Trophoblast cell (in vitro differentiated cells and primary cell): Measurements from ENCODE around the gene ADTRP.

Experiments used
- DNase-seq, 2 donors: peaks; one replicate each; pipeline ENCODE4 v3.0.0-alpha.2; 2016
- H2AFZ ChIP-seq: 2 replicates; pipeline ENCODE4 v1.6.1; 2013; ENCODE audit warnings: low read length, moderate library complexity, mild to moderate bottlenecking; ENCODE audit not compliant: insufficient read depth, poor library complexity
- H2AK5ac ChIP-seq: 2 replicates; pipeline ENCODE4 v1.6.1; 2013; ENCODE audit warnings: mild to moderate bottlenecking, low read length
- H2BK120ac ChIP-seq: 2 replicates; pipeline ENCODE4 v1.6.1; 2013; ENCODE audit warnings: low read length, mild to moderate bottlenecking, moderate library complexity; ENCODE audit not compliant: insufficient read depth, poor library complexity
- H2BK12ac ChIP-seq: 2 replicates; pipeline ENCODE4 v1.6.1; 2013; ENCODE audit warnings: mild to moderate bottlenecking, low read length, moderate library complexity
- H2BK5ac ChIP-seq: 2 replicates; pipeline ENCODE4 v1.6.1; 2013; ENCODE audit warnings: low read length, low read depth, moderate library complexity, mild to moderate bottlenecking; ENCODE audit not compliant: poor library complexity
- H3K14ac ChIP-seq: 2 replicates; pipeline ENCODE4 v1.6.1; 2013; ENCODE audit warnings: mild to moderate bottlenecking, low read length
- H3K18ac ChIP-seq: 2 replicates; pipeline ENCODE4 v1.6.1; 2013; ENCODE audit warnings: mild to moderate bottlenecking, low read length
- H3K23ac ChIP-seq: 2 replicates; pipeline ENCODE4 v1.6.1; 2013; ENCODE audit warnings: low read length
- H3K27ac ChIP-seq: 2 replicates; pipeline ENCODE4 v1.5.1; 2013; ENCODE audit warnings: low read depth, mild to moderate bottlenecking, inconsistent platforms, low read length, moderate library complexity
- H3K27me3 ChIP-seq: 2 replicates; pipeline ENCODE4 v1.6.1; 2013; ENCODE audit warnings: inconsistent platforms, mild to moderate bottlenecking, low read length, moderate library complexity; ENCODE audit not compliant: insufficient read depth
- H3K36me3 ChIP-seq, 2 experiments: 1 replicate in 1 of 2; 2 replicates in 1 of 2; pipeline ENCODE4 v1.6.1; 2013; ENCODE audit warnings: low read length in 2 of 2, mild to moderate bottlenecking in 2 of 2, moderate library complexity in 1 of 2; ENCODE audit not compliant: insufficient read depth in 2 of 2, control insufficient read depth in 1 of 2
- H3K4ac ChIP-seq: 2 replicates; pipeline ENCODE4 v1.6.1; 2013; ENCODE audit warnings: low read depth, mild to moderate bottlenecking, low read length, moderate library complexity
- H3K4me1 ChIP-seq, 2 experiments: 1 replicate in 1 of 2; 2 replicates in 1 of 2; pipeline ENCODE4 v1.6.1; 2013; ENCODE audit warnings: low read length in 2 of 2, mild to moderate bottlenecking in 2 of 2, moderate library complexity in 1 of 2; ENCODE audit not compliant: insufficient read depth in 2 of 2, control insufficient read depth in 1 of 2
- H3K4me2 ChIP-seq: 2 replicates; pipeline ENCODE4 v1.6.1; 2013; ENCODE audit warnings: inconsistent platforms, mild to moderate bottlenecking, low read length, moderate library complexity
- H3K4me3 ChIP-seq: 2 replicates; pipeline ENCODE4 v1.5.1; 2013; ENCODE audit warnings: mild to moderate bottlenecking, low read depth, low read length, inconsistent platforms
- H3K79me1 ChIP-seq: one replicate; pipeline ENCODE4 v1.6.1; 2013; ENCODE audit warnings: low read length
- H3K79me2 ChIP-seq: 2 replicates; pipeline ENCODE4 v1.6.1; 2013; ENCODE audit warnings: low read length, mild to moderate bottlenecking; ENCODE audit not compliant: control insufficient read depth, insufficient read depth, poor library complexity
- H3K9ac ChIP-seq: 2 replicates; pipeline ENCODE4 v1.6.1; 2013; ENCODE audit warnings: mild to moderate bottlenecking, low read length
- H3K9me3 ChIP-seq: 2 replicates; pipeline ENCODE4 v1.6.1; 2013; ENCODE audit warnings: low read depth, mild to moderate bottlenecking, control low read depth, inconsistent platforms, low read length; ENCODE audit not compliant: insufficient read depth
- H4K12ac ChIP-seq: 2 replicates; pipeline ENCODE4 v1.6.1; 2013; ENCODE audit warnings: low read depth, mild to moderate bottlenecking, low read length, moderate library complexity
- H4K8ac ChIP-seq: 2 replicates; pipeline ENCODE4 v1.6.1; 2013; ENCODE audit warnings: low read depth, mild to moderate bottlenecking, low read length, moderate library complexity
- H4K91ac ChIP-seq: one replicate; pipeline ENCODE4 v1.6.1; 2013; ENCODE audit warnings: low read depth, mild to moderate bottlenecking, low read length, moderate library complexity
- WGBS: extraction: QIAGEN DNeasy Blood & Tissue Kit; methylation state at CpG from one replicate; pipeline ENCODE4 v1.1.7; 2013; ENCODE audit warnings: missing lambda C conversion rate; ENCODE audit not compliant: insufficient read length, insufficient coverage; ENCODE audit errors: extremely low coverage; 5-methylcytosine and 5-hydroxymethylcytosine counted together

The ADTRP gene

GRCh38 chr6:11752360-11752759 lies 26.2 kb downstream of the ADTRP start:
- no peak overlapping the region for H2BK12ac ChIP-seq
- no peak overlapping the region for H2BK120ac ChIP-seq
- no peaks in the 10 kb centered on the region for H3K4me1 ChIP-seq
- H3K9ac ChIP-seq = no peak overlapping the region
- H3K4ac ChIP-seq = no peak overlapping the region
- H3K18ac ChIP-seq = no peak overlapping the region
- H2AFZ ChIP-seq = no peak overlapping the region
- no peak overlapping the region for H3K27ac ChIP-seq
- no peaks in the 10 kb centered on the region for H3K79me1 ChIP-seq
- no peak overlapping the region for H4K91ac ChIP-seq
- H3K36me3 ChIP-seq = no peaks in the 10 kb centered on the region
- H3K4me2 ChIP-seq = no peak overlapping the region
- H3K4me3 ChIP-seq = no peak overlapping the region
- H2AK5ac ChIP-seq = no peak overlapping the region
- no peak overlapping the region for H3K14ac ChIP-seq
- no peaks in the 10 kb centered on the region for H3K9me3 ChIP-seq
- H3K79me2 ChIP-seq = no peaks in the 10 kb centered on the region
- H4K8ac ChIP-seq = no peak overlapping the region
- no peak for DNase-seq
- H4K12ac ChIP-seq = no peak overlapping the region
- H2BK5ac ChIP-seq = no peak overlapping the region
- WGBS = no CpG with 5 or more reads among the region's 1 CpG
- H3K23ac ChIP-seq = no peak overlapping the region
- H3K27me3 ChIP-seq = no peaks in the 10 kb centered on the region

GRCh38 chr6:11750682-11751081 lies 27.9 kb downstream of the ADTRP start:
- H3K4ac ChIP-seq = no peak overlapping the region
- WGBS = no CpG with 5 or more reads among the region's 7 CpGs
- no peak overlapping the region for H2AK5ac ChIP-seq

GRCh38 chr6:11748591-11749210 lies 29.9 kb downstream of the ADTRP start:
- Histone ChIP-seq H2BK120ac (no peak overlapping the region), H3K27me3 (no peaks in the 10 kb centered on the region), H3K23ac (no peak overlapping the region), H3K79me2 (no peaks in the 10 kb centered on the region), H4K8ac (no peak overlapping the region), H2AK5ac (no peak overlapping the region), H2AFZ (no peak overlapping the region), H3K9ac (no peak overlapping the region), H2BK12ac (no peak overlapping the region), H3K4me1 (no peaks in the 10 kb centered on the region), H3K4me3 (no peak overlapping the region), H3K27ac (no peak overlapping the region), H3K4ac (no peak overlapping the region), H2BK5ac (no peak overlapping the region), H3K79me1 (no peaks in the 10 kb centered on the region), H4K91ac (no peak overlapping the region), H3K14ac (no peak overlapping the region), H3K36me3 (no peaks in the 10 kb centered on the region), H4K12ac (no peak overlapping the region), H3K9me3 (peaks cover 2% of the 10 kb centered on the region), H3K4me2 (no peak overlapping the region), H3K18ac (no peak overlapping the region)
- DNase-seq = no peak
- WGBS = no CpG with 5 or more reads among the region's 7 CpGs

More at GRCh38 chr6:11750682-11751081, 27.9 kb downstream of the ADTRP start:
- Histone ChIP-seq H4K8ac (no peak overlapping the region), H3K27me3 (no peaks in the 10 kb centered on the region), H3K9me3 (peaks cover 2% of the 10 kb centered on the region), H3K4me1 (no peaks in the 10 kb centered on the region), H3K79me1 (no peaks in the 10 kb centered on the region), H3K9ac (no peak overlapping the region), H3K36me3 (no peaks in the 10 kb centered on the region), H3K4me2 (no peak overlapping the region), H3K23ac (no peak overlapping the region), H3K14ac (no peak overlapping the region), H2BK5ac (no peak overlapping the region), H2AFZ (no peak overlapping the region), H3K4me3 (no peak overlapping the region), H3K27ac (no peak overlapping the region), H3K18ac (no peak overlapping the region), H3K79me2 (no peaks in the 10 kb centered on the region), H4K12ac (no peak overlapping the region), H2BK120ac (no peak overlapping the region), H4K91ac (no peak overlapping the region), H2BK12ac (no peak overlapping the region)
- no peak for DNase-seq

GRCh38 chr6:11747021-11747420 lies 31.6 kb downstream of the ADTRP start:
- H3K4me2 ChIP-seq = no peak overlapping the region
- no peak overlapping the region for H3K9ac ChIP-seq
- H2AFZ ChIP-seq = no peak overlapping the region
- H3K36me3 ChIP-seq = no peaks in the 10 kb centered on the region
- H2BK12ac ChIP-seq = no peak overlapping the region
- no peak overlapping the region for H3K27ac ChIP-seq
- no peak overlapping the region for H3K18ac ChIP-seq
- H3K4me3 ChIP-seq = no peak overlapping the region
- no peaks in the 10 kb centered on the region for H3K79me2 ChIP-seq
- H3K27me3 ChIP-seq = no peaks in the 10 kb centered on the region
- H3K9me3 ChIP-seq = peaks cover 2% of the 10 kb centered on the region
- no peak overlapping the region for H2BK5ac ChIP-seq
- H4K91ac ChIP-seq = no peak overlapping the region
- H2AK5ac ChIP-seq = no peak overlapping the region
- no peak for DNase-seq
- WGBS = no CpG with 5 or more reads among the region's 3 CpGs
- H3K4me1 ChIP-seq = no peaks in the 10 kb centered on the region
- H2BK120ac ChIP-seq = no peak overlapping the region
- no peak overlapping the region for H3K4ac ChIP-seq
- no peak overlapping the region for H4K12ac ChIP-seq
- no peak overlapping the region for H3K14ac ChIP-seq
- no peak overlapping the region for H3K23ac ChIP-seq
- no peak overlapping the region for H4K8ac ChIP-seq
- no peaks in the 10 kb centered on the region for H3K79me1 ChIP-seq
